Panc1 (cell line): Measurements from ENCODE around the gene IL10RB. TPM values are rescaled to one million over a fixed set of nuclear protein-coding genes. Genes with fewer than 3 reads are reported as not detected.
"Not testable (repeated sequence)": the region's sequence is repeated elsewhere in the genome, so short reads cannot be mapped to it uniquely, and the experiment has no call there.

ENCODE experiments used
- ATAC-seq: fragments of 200-7000 bp; cut with Tn5 transposase; 2 replicates; pipeline ENCODE4 v1.9.1; 2020; ENCODE audit warnings: mild to moderate bottlenecking, moderate library complexity
- BruUV-seq: library from RNA; stranded (reverse); fragments of 400-500 nt; replicated peaks from 2 replicates; lab custom pipeline; 2021; lab: Mats Ljungman, UMichigan
- CTCF ChIA-PET: fragments of 300-600 bp; sonication (Branson Sonifier 250); formaldehyde crosslinking; loops from one replicate; lab custom pipeline; 2022; ENCODE audit warnings: antibody characterized with exemption; lab: Charles Lee
- POLR2A ChIA-PET: fragments of 300-600 bp; sonication (Branson Sonifier 250); formaldehyde crosslinking; loops from one replicate; lab custom pipeline; 2022; ENCODE audit warnings: antibody characterized with exemption; lab: Charles Lee
- DNase-seq: peaks from one replicate; pipeline ENCODE4 v3.0.0-alpha.2; 2010; ENCODE audit warnings: low read depth, low spot score
- H3K27ac ChIP-seq: 2 replicates; pipeline ENCODE4 v1.5.1; 2011; ENCODE audit warnings: mild to moderate bottlenecking, low read length, inconsistent platforms
- H3K27me3 ChIP-seq: fragments of 200-500 bp; sonication (Bioruptor generic); 2 replicates; pipeline ENCODE4 v1.6.0; 2014; ENCODE audit warnings: low read length, inconsistent platforms; ENCODE audit not compliant: control insufficient read depth, insufficient read depth
- H3K36me3 ChIP-seq: fragments of 200-500 bp; sonication (Bioruptor generic); 2 replicates; pipeline ENCODE4 v1.5.1; 2014; ENCODE audit warnings: inconsistent platforms, mild to moderate bottlenecking, low read length, moderate library complexity; ENCODE audit not compliant: control insufficient read depth, insufficient read depth
- H3K4me1 ChIP-seq: 2 replicates; pipeline ENCODE4 v1.5.1; 2011; ENCODE audit warnings: inconsistent platforms, mild to moderate bottlenecking, low read length, moderate library complexity; ENCODE audit not compliant: control insufficient read depth, insufficient read depth
- H3K4me3 ChIP-seq, 2 experiments: 2 replicates each; pipeline ENCODE4 v1.5.1; 2011 to 2012; ENCODE audit warnings: low read depth in 2 of 2, low read length in 2 of 2, mild to moderate bottlenecking in 2 of 2, inconsistent platforms in 1 of 2, moderate library complexity in 1 of 2
- H3K9me3 ChIP-seq: fragments of 200-500 bp; sonication (Bioruptor generic); 2 replicates; pipeline ENCODE4 v1.5.1; 2014; ENCODE audit warnings: low read depth, mild to moderate bottlenecking, inconsistent platforms, low read length, moderate library complexity; ENCODE audit not compliant: control insufficient read depth, insufficient read depth
- POLR2AphosphoS5 ChIP-seq: IDR thresholded peaks from 2 replicates; pipeline ENCODE4 v1.6.1; 2012; ENCODE audit warnings: mild to moderate bottlenecking, low read depth, low read length, moderate library complexity
- SIN3A ChIP-seq: IDR thresholded peaks from 2 replicates; pipeline ENCODE4 v1.6.1; 2012; ENCODE audit warnings: low read depth, mild to moderate bottlenecking, low read length, moderate library complexity, borderline replicate concordance; ENCODE audit not compliant: insufficient read depth
- TCF7L2 ChIP-seq: IDR thresholded peaks from 2 replicates; pipeline ENCODE4 v1.6.1; 2011; ENCODE audit warnings: mild to moderate bottlenecking, low read depth, low read length, inconsistent platforms
- in situ Hi-C: cut with HindIII; loops from 2 replicates; pipeline ENCODE4 v1.10.0; 2016; ENCODE audit warnings: low sequenced_read_pairs, low pct_unique_long_range_greater_than_20kb
- intact Hi-C: fragments of 100-400 bp; cut with micrococcal nuclease; formaldehyde crosslinking; loops from one replicate; pipeline ENCODE4 v1.10.0; 2022; ENCODE audit not compliant: unreplicated experiment
- total RNA-seq: library from RNA; stranded (reverse); gene quantifications from one replicate; pipeline ENCODE4 v1.2.1, GENCODE V29; 2021; ENCODE audit not compliant: unreplicated experiment
- TF ChIP-seq, protein P1 (sequence below): fragments of 450-650 bp; IDR thresholded peaks from 2 replicates; pipeline ENCODE4 v1.5.1; 2017; ENCODE audit warnings: mild to moderate bottlenecking
- TF ChIP-seq, protein P2 (sequence below), 2 experiments: IDR thresholded peaks; 2 replicates each; pipeline ENCODE4 v1.6.1; 2011 to 2012; ENCODE audit warnings: low read depth in 2 of 2, control low read depth in 1 of 2, low read length in 1 of 2, mild to moderate bottlenecking in 1 of 2, moderate library complexity in 1 of 2; ENCODE audit not compliant: insufficient read depth in 1 of 2

Gene IL10RB
- total RNA-seq, 1 experiment from 2014 or later = 17.7 TPM

DNA sequence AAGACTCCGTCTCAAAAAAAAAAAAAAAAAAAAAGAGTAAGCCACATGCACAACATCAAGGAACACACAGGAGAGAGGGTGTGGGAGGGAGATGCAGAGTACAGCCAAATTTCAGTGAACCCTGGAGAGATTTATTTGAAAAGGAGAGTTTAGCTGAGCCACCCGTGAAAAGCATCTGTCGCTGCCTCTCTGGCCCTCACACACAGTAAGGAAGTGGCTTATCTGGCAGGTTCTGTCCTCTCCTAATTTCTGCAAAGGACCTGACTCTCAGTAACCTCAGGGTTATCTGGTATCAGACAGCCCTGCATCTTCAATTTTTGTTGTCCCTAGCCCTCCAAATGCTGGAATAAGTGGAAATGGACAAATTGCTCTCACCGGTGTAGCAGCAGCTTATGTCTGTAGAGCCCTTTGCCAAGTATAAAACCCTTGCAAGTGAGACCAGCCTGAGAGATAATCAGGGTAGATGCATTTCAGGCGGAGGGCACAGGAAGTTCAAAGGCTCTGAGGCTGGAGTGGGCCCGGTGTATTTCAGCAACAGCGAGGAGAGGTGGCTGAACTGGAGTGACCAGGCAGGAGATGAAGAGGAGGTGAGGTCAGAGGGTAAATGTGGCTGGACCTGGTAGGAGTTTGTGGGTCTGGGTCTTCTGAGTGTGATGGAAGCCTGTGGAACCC, 16.7 kb upstream of the IL10RB start:
- no peak for ATAC-seq
- no peak overlapping the region for H3K27ac ChIP-seq
- no peaks in the 10 kb centered on the region for H3K27me3 ChIP-seq
- intact Hi-C loops (no loop called here), in situ Hi-C loops (no loop called here)
- POLR2A ChIA-PET = no interaction called here
- H3K36me3 ChIP-seq = peaks cover 14% of the 10 kb centered on the region
- no TSS peak for BruUV-seq
- CTCF ChIA-PET = interaction anchor here (0.7 kb wide), 1 partner anchor 970 kb away, joined by 6 read pairs; no protein-coding TSS in a partner anchor
- H3K4me3 ChIP-seq = no peak overlapping the region
- TF ChIP-seq TCF7L2 = no peak
- TF ChIP-seq SIN3A = no peak
- TF ChIP-seq, protein P1, sequence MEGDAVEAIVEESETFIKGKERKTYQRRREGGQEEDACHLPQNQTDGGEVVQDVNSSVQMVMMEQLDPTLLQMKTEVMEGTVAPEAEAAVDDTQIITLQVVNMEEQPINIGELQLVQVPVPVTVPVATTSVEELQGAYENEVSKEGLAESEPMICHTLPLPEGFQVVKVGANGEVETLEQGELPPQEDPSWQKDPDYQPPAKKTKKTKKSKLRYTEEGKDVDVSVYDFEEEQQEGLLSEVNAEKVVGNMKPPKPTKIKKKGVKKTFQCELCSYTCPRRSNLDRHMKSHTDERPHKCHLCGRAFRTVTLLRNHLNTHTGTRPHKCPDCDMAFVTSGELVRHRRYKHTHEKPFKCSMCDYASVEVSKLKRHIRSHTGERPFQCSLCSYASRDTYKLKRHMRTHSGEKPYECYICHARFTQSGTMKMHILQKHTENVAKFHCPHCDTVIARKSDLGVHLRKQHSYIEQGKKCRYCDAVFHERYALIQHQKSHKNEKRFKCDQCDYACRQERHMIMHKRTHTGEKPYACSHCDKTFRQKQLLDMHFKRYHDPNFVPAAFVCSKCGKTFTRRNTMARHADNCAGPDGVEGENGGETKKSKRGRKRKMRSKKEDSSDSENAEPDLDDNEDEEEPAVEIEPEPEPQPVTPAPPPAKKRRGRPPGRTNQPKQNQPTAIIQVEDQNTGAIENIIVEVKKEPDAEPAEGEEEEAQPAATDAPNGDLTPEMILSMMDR = no peak
- TF ChIP-seq, protein P2, sequence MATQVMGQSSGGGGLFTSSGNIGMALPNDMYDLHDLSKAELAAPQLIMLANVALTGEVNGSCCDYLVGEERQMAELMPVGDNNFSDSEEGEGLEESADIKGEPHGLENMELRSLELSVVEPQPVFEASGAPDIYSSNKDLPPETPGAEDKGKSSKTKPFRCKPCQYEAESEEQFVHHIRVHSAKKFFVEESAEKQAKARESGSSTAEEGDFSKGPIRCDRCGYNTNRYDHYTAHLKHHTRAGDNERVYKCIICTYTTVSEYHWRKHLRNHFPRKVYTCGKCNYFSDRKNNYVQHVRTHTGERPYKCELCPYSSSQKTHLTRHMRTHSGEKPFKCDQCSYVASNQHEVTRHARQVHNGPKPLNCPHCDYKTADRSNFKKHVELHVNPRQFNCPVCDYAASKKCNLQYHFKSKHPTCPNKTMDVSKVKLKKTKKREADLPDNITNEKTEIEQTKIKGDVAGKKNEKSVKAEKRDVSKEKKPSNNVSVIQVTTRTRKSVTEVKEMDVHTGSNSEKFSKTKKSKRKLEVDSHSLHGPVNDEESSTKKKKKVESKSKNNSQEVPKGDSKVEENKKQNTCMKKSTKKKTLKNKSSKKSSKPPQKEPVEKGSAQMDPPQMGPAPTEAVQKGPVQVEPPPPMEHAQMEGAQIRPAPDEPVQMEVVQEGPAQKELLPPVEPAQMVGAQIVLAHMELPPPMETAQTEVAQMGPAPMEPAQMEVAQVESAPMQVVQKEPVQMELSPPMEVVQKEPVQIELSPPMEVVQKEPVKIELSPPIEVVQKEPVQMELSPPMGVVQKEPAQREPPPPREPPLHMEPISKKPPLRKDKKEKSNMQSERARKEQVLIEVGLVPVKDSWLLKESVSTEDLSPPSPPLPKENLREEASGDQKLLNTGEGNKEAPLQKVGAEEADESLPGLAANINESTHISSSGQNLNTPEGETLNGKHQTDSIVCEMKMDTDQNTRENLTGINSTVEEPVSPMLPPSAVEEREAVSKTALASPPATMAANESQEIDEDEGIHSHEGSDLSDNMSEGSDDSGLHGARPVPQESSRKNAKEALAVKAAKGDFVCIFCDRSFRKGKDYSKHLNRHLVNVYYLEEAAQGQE (IDR thresholded peaks at IDR 0.05; ENCODE audit: insufficient read depth in 1 of 2, low read depth in 2 of 2, low read length in 1 of 2) = no peak
- no peak for TF ChIP-seq POLR2AphosphoS5
- no peaks in the 10 kb centered on the region for H3K4me1 ChIP-seq
- H3K9me3 ChIP-seq = no peaks in the 10 kb centered on the region
- no peak for DNase-seq

DNA sequence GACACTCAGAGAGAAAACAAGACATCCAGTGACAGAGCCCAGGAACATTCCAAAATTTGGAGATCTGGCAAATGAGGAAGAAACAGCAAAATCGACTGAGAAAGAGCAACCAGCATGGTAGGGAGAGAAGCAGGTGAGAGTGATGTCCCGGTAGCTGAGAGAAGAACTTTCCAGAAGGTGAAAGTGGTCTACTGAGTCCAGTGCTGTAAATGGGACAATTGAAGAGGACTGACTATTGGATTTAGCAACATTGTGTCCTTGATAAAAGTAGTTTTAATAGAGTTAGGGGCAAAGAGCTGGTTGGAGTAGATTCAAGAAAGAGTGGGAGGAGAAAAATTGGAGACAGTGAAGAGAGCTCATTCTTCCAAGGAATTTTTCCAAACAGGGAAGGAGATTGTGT, 15.0 kb upstream of the IL10RB start:
- peaks cover 14% of the 10 kb centered on the region for H3K36me3 ChIP-seq
- BruUV-seq = no TSS peak
- no peak for DNase-seq
- CTCF ChIA-PET = no interaction called here
- no peak overlapping the region for H3K4me3 ChIP-seq
- H3K4me1 ChIP-seq = no peaks in the 10 kb centered on the region
- intact Hi-C loops = no loop called here
- in situ Hi-C loops = no loop called here
- ATAC-seq = no peak
- POLR2A ChIA-PET = no interaction called here
- H3K27ac ChIP-seq = no peak overlapping the region
- TF ChIP-seq SIN3A = no peak
- TF ChIP-seq TCF7L2 = no peak
- TF ChIP-seq, protein P1 = no peak
- TF ChIP-seq, protein P2 (IDR thresholded peaks at IDR 0.05; ENCODE audit: insufficient read depth in 1 of 2, low read depth in 2 of 2, low read length in 1 of 2) = no peak
- no peak for TF ChIP-seq POLR2AphosphoS5
- H3K27me3 ChIP-seq = no peaks in the 10 kb centered on the region
- H3K9me3 ChIP-seq = no peaks in the 10 kb centered on the region

DNA sequence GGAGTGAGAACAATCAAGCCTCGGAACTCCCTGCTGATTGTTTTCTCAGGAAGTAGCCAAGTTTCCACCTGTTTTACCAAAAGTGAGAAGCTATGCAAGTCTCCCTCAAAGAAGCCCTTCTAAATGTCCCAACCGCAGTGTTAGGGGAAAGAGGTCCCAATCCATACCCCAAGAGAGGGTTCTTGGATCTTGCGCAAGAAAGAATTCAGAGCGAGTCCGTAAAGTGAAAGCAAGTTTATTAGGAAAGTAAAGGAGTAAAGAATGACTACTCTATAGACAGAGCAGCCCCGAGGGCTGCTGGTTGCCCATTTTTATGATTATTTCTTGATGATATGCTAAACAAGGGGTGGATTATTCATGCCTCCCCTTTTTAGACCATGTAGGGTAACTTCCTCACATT, 12.8 kb upstream of the IL10RB start:
- H3K9me3 ChIP-seq, ATAC-seq, POLR2A ChIA-PET, intact Hi-C loops, H3K27ac ChIP-seq, H3K4me1 ChIP-seq, BruUV-seq, in situ Hi-C loops, CTCF ChIA-PET, DNase-seq, H3K27me3 ChIP-seq, H3K36me3 ChIP-seq, H3K4me3 ChIP-seq: not testable (repeated sequence)
